PC-9 (cell line): ENCODE measurements around the gene ESPNL. TPM values are rescaled to one million over a fixed set of nuclear protein-coding genes. Genes with fewer than 3 reads are reported as not detected.

Experiments
- BruUV-seq: library from RNA; stranded (reverse); fragments of 400-500 nt; replicated peaks from 2 replicates; lab custom pipeline; 2021; lab: Mats Ljungman, UMichigan
- CTCF ChIA-PET: fragments of 300-600 bp; sonication (Branson Sonifier 250); formaldehyde crosslinking; loops from one replicate; lab custom pipeline; 2022; ENCODE audit warnings: antibody characterized with exemption; lab: Charles Lee
- POLR2A ChIA-PET: fragments of 300-600 bp; sonication (Branson Sonifier 250); formaldehyde crosslinking; loops from one replicate; lab custom pipeline; 2022; ENCODE audit warnings: antibody characterized with exemption; ENCODE audit not compliant: unreplicated experiment; lab: Charles Lee
- DNase-seq, 2 experiments: peaks; one replicate each; pipeline versions ENCODE4 v3.0.0 to v3.0.0-alpha.2; 2015 to 2022; ENCODE audit warnings: mixed read lengths in 1 of 2
- H2AFZ ChIP-seq: fragments of 200-600 bp; sonication (generic); 2 replicates; pipeline ENCODE4 v1.8.1; 2017; ENCODE audit warnings: antibody characterized with exemption
- H3F3A ChIP-seq: fragments of 200-600 bp; sonication (generic); 2 replicates; pipeline ENCODE4 v1.8.1; 2017; ENCODE audit warnings: antibody characterized with exemption, mild to moderate bottlenecking, low read depth; ENCODE audit not compliant: insufficient read depth
- H3K27ac ChIP-seq: fragments of 200-600 bp; sonication (generic); 2 replicates; pipeline ENCODE4 v1.6.1; 2016; ENCODE audit warnings: mixed run types
- H3K27me3 ChIP-seq: fragments of 200-600 bp; sonication (generic); 2 replicates; pipeline ENCODE4 v1.6.1; 2016; ENCODE audit warnings: low read depth, mixed run types; ENCODE audit not compliant: insufficient read depth
- H3K36me3 ChIP-seq: fragments of 200-600 bp; sonication (generic); 2 replicates; pipeline ENCODE4 v1.6.1; 2016; ENCODE audit warnings: low read depth, mixed run types
- H3K4me1 ChIP-seq: fragments of 200-600 bp; sonication (generic); replicated peaks from 2 replicates; pipeline ENCODE4 v1.6.1; 2016; ENCODE audit warnings: mixed run types; ENCODE audit not compliant: insufficient read depth
- H3K4me2 ChIP-seq: fragments of 200-600 bp; sonication (generic); 2 replicates; pipeline ENCODE4 v1.6.1; 2017; ENCODE audit warnings: mixed run types
- H3K4me3 ChIP-seq: fragments of 200-600 bp; sonication (generic); 2 replicates; pipeline ENCODE4 v1.6.1; 2016; ENCODE audit warnings: mixed run types
- H3K79me2 ChIP-seq: fragments of 200-600 bp; sonication (generic); 2 replicates; pipeline ENCODE4 v1.6.1; 2017; ENCODE audit warnings: low read depth, mixed run types
- H3K9me2 ChIP-seq: fragments of 200-600 bp; sonication (generic); 2 replicates; pipeline ENCODE4 v1.8.1; 2017; ENCODE audit warnings: mild to moderate bottlenecking; ENCODE audit not compliant: insufficient read depth
- H3K9me3 ChIP-seq: fragments of 200-600 bp; sonication (generic); 2 replicates; pipeline ENCODE4 v1.8.1; 2016; ENCODE audit warnings: low read depth; ENCODE audit not compliant: insufficient read depth
- H4K20me1 ChIP-seq: fragments of 200-600 bp; sonication (generic); 2 replicates; pipeline ENCODE4 v1.8.1; 2017; ENCODE audit not compliant: insufficient read depth
- EZH2 ChIP-seq: fragments of 200-600 bp; sonication (generic); IDR thresholded peaks from 2 replicates; pipeline ENCODE4 v1.8.0; 2017; ENCODE audit warnings: antibody characterized with exemption, low read depth
- intact Hi-C: fragments of 100-400 bp; cut with micrococcal nuclease; formaldehyde crosslinking; loops from one replicate; pipeline ENCODE4 v1.10.0; 2022; ENCODE audit not compliant: unreplicated experiment
- total RNA-seq: library from RNA; stranded (reverse); gene quantifications from 2 replicates; pipeline ENCODE4 v1.2.3, GENCODE V29; 2021
- TF ChIP-seq, protein P1 (sequence below): fragments of 200-600 bp; sonication (generic); conservative IDR thresholded peaks from 2 replicates; pipeline ENCODE4 v1.6.1; 2017; ENCODE audit warnings: mixed run types, antibody characterized with exemption, mild to moderate bottlenecking, moderate library complexity

ESPNL gene
- total RNA-seq, 1 experiment from 2014 or later = 1.1 TPM

DNA sequence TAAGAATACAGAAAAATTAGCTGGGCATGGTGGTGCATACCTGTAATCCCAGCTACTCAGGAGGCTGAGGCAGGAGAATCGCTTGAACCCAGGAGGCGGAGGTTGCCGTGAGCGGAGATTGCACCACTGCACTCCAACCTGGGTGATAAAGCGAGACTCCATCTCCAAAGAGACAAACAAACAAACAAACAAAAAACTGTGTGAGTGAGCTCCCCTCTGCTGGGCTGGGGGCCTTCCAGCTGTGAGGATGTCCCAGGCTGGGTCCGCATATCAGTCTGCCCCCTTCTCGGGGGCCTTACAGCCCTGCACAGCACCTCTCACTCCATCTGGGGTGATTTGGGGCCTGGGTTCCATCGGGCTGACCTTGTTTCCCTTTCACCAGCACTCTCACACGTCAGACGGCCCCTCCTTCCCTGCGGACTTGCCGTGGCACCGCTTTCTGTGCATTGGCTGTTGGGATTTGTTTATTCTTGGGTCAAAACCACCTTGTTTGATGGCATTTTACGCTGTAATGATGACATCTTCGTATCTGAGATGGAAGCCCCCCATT, 35.5 kb downstream of the ESPNL start:
- TF ChIP-seq, protein P1, sequence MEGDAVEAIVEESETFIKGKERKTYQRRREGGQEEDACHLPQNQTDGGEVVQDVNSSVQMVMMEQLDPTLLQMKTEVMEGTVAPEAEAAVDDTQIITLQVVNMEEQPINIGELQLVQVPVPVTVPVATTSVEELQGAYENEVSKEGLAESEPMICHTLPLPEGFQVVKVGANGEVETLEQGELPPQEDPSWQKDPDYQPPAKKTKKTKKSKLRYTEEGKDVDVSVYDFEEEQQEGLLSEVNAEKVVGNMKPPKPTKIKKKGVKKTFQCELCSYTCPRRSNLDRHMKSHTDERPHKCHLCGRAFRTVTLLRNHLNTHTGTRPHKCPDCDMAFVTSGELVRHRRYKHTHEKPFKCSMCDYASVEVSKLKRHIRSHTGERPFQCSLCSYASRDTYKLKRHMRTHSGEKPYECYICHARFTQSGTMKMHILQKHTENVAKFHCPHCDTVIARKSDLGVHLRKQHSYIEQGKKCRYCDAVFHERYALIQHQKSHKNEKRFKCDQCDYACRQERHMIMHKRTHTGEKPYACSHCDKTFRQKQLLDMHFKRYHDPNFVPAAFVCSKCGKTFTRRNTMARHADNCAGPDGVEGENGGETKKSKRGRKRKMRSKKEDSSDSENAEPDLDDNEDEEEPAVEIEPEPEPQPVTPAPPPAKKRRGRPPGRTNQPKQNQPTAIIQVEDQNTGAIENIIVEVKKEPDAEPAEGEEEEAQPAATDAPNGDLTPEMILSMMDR = no peak
- TF ChIP-seq EZH2 = no peak
- H3K4me3 ChIP-seq = no peak overlapping the region
- peaks cover 30% of the 10 kb centered on the region for H3K4me1 ChIP-seq
- H3F3A ChIP-seq = peaks cover 19% of the 10 kb centered on the region; the same call in 1 of the 2 replicates
- intact Hi-C loops = no loop called here
- no peaks in the 10 kb centered on the region for H3K9me3 ChIP-seq
- ChIA-PET CTCF (no interaction called here), POLR2A (interaction anchor here (0.5 kb wide), 1 partner anchor 325 kb away, joined by 4 read pairs; no protein-coding TSS in a partner anchor)
- DNase-seq = no peak
- no peak overlapping the region for H3K27ac ChIP-seq
- H2AFZ ChIP-seq = no peak overlapping the region
- H3K27me3 ChIP-seq = no peaks in the 10 kb centered on the region
- H3K4me2 ChIP-seq = no peak overlapping the region
- H3K79me2 ChIP-seq = no peaks in the 10 kb centered on the region
- no peaks in the 10 kb centered on the region for H4K20me1 ChIP-seq
- no TSS peak for BruUV-seq
- H3K36me3 ChIP-seq = no peaks in the 10 kb centered on the region
- no peaks in the 10 kb centered on the region for H3K9me2 ChIP-seq

DNA sequence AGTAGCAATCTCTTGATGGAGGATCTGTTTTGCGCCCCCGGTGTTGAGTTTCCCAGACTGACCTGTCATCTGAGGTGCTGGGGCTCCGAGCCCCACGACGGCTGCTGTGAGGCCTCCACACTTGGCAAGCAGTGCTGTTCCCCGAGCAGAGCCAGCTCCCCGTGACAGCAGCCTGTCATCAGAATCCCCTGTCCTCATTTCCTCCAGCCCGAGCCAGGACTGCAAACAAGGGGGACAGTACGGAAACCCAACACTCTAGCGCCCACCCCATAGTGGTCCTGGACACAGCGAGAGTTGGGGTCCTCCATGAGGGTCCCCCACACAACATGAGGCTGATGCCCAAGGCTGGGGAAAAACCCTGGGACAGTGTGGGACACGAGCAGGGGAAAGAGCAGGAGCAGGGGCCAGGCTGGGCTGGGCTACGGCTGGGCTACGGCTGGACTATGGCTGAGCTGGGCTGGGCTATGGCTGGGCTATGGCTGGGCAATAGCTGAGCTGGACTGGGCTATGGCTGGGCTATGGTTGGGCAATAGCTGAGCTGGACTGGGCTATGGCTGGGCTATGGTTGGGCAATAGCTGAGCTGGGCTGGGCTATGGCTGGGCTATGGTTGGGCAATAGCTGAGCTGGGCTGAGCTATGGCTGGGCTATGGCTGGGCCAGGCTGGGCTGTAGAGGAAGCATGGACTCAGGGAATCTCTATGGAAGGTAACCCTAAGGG, 36.8 kb downstream of the ESPNL start:
- CTCF ChIA-PET = interaction anchor here (0.5 to 1.0 kb wide), 3 partner anchors 10 to 108 kb away, joined by 3 to 13 read pairs (median 4); no protein-coding TSS in a partner anchor
- no peak overlapping the region for H2AFZ ChIP-seq
- H3K79me2 ChIP-seq = no peaks in the 10 kb centered on the region
- TF ChIP-seq EZH2 = no peak
- TF ChIP-seq, protein P1 = no peak
- H3K27me3 ChIP-seq = no peaks in the 10 kb centered on the region
- POLR2A ChIA-PET = no interaction called here
- H3K4me2 ChIP-seq = peak overlapping the region; percentile 48
- H3K36me3 ChIP-seq = no peaks in the 10 kb centered on the region
- peaks cover 26% of the 10 kb centered on the region; the same call in 1 of the 2 replicates for H3F3A ChIP-seq
- peaks cover 43% of the 10 kb centered on the region for H3K4me1 ChIP-seq
- intact Hi-C loops = no loop called here
- no peaks in the 10 kb centered on the region for H3K9me2 ChIP-seq
- peak; percentile 55 to 73 for DNase-seq
- no TSS peak for BruUV-seq
- H3K4me3 ChIP-seq = no peak overlapping the region
- H4K20me1 ChIP-seq = no peaks in the 10 kb centered on the region
- H3K9me3 ChIP-seq = no peaks in the 10 kb centered on the region
- no peak overlapping the region for H3K27ac ChIP-seq

DNA sequence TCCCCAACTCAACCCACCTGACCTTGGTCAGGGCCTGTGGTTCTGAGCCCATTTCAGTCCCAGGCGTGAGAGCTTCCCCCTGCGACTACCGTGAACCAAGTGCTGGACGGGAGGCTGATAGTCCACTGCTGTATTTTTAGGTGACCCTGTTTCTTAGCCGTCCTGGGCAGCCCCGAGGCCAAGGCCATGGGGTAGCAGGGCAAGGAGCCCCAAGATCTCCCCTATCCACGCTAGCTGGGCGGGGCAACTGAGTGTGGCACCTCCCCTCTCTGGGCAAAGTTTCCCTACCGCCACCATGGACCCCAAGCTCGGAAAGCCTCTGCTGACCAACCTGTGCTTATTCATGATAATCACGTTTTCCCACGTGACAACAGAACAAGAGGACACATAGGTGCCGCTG, 37.7 kb downstream of the ESPNL start:
- Histone ChIP-seq H3F3A (peaks cover 26% of the 10 kb centered on the region; the same call in 1 of the 2 replicates), H3K36me3 (no peaks in the 10 kb centered on the region), H3K9me3 (no peaks in the 10 kb centered on the region), H4K20me1 (no peaks in the 10 kb centered on the region), H2AFZ (no peak overlapping the region), H3K4me2 (peak overlapping the region; percentile 48), H3K9me2 (no peaks in the 10 kb centered on the region), H3K79me2 (no peaks in the 10 kb centered on the region), H3K27me3 (no peaks in the 10 kb centered on the region), H3K27ac (no peak overlapping the region), H3K4me3 (no peak overlapping the region), H3K4me1 (peaks cover 52% of the 10 kb centered on the region)
- POLR2A ChIA-PET = interaction anchor here (0.6 kb wide), 1 partner anchor 64 kb away, joined by 13 read pairs; no protein-coding TSS in a partner anchor
- TF ChIP-seq, protein P1 = no peak
- BruUV-seq = no TSS peak
- no peak for DNase-seq
- intact Hi-C loops = no loop called here
- CTCF ChIA-PET = interaction anchor here (0.5 kb wide), 1 partner anchor 9 kb away, joined by 4 read pairs; no protein-coding TSS in a partner anchor
